K562 (cell line): ENCODE data around the gene ELMO3. TPM values are rescaled to one million over a fixed set of nuclear protein-coding genes. Genes with fewer than 3 reads are reported as not detected.

Source experiments
- ATAC-seq: fragments of 200-7000 bp; cut with Tn5 transposase; 3 replicates; pipeline ENCODE4 v1.9.1; 2020; ENCODE audit warnings: moderate library complexity
- BruUV-seq: library from RNA; stranded (reverse); fragments of 400-500 nt; replicated peaks from 2 replicates; lab custom pipeline; 2021; lab: Mats Ljungman, UMichigan
- CTCF ChIA-PET: fragments of 300-600 bp; formaldehyde crosslinking; extraction: SDS; loops from one replicate; lab custom pipeline; 2021; ENCODE audit warnings: low intra/inter-chr PET ratio; lab: Yijun Ruan, JAX
- POLR2A ChIA-PET: fragments of 300-600, 350-650 bp; sonication (Branson Sonifier 250); formaldehyde crosslinking; extraction: SDS; loops from one replicate; lab custom pipeline; 2021; ENCODE audit warnings: antibody characterized with exemption, inconsistent platforms; lab: Yijun Ruan, JAX
- DNase-seq, 4 experiments: peaks; one replicate each; pipeline versions ENCODE4 v3.0.0 to v3.0.0-alpha.2; 2011 to 2018; ENCODE audit warnings: low spot score in 3 of 4, mixed read lengths in 3 of 4; ENCODE audit errors: extremely low read depth in 1 of 4
- FAIRE-seq: peaks from 2 replicates; lab custom pipeline; 2011; peaks lifted over from hg19 to GRCh38; lab: Jason Lieb, UNC
- H2AFZ ChIP-seq: 2 replicates; pipeline ENCODE4 v1.6.0; 2011; ENCODE audit warnings: low read depth, low read length, control low read depth, inconsistent platforms
- H3K27ac ChIP-seq: fragments of 200-600 bp; 3 replicates; pipeline ENCODE4 v1.8.0; 2011; ENCODE audit warnings: low read depth, mild to moderate bottlenecking, control low read depth, inconsistent platforms, low read length, moderate library complexity, mixed read lengths; ENCODE audit errors: extremely low read depth
- H3K27me3 ChIP-seq, 2 experiments: fragments of 300-600 bp in 1 of 2; 2 replicates in 1 of 2; 3 replicates in 1 of 2; pipeline versions ENCODE4 v1.6.0 to v1.8.0; 2011; ENCODE audit warnings: inconsistent platforms in 2 of 2, low read length in 2 of 2, mild to moderate bottlenecking in 1 of 2, mixed read lengths in 1 of 2, moderate library complexity in 1 of 2; ENCODE audit not compliant: control insufficient read depth in 2 of 2, insufficient read depth in 2 of 2
- H3K36me3 ChIP-seq: fragments of 300-600 bp; 3 replicates; pipeline ENCODE4 v1.8.0; 2011; ENCODE audit warnings: mild to moderate bottlenecking, low read length, inconsistent platforms; ENCODE audit not compliant: control insufficient read depth, insufficient read depth
- H3K4me1 ChIP-seq, 2 experiments: fragments of 200-600 bp in 1 of 2; replicated peaks in 1 of 2; 2 replicates in 1 of 2; 3 replicates in 1 of 2; pipeline versions ENCODE4 v1.5.1 to v1.8.0; 2011; ENCODE audit warnings: inconsistent platforms in 2 of 2, low read length in 2 of 2, mild to moderate bottlenecking in 1 of 2, mixed read lengths in 1 of 2, moderate library complexity in 1 of 2; ENCODE audit not compliant: control insufficient read depth in 2 of 2, insufficient read depth in 2 of 2
- H3K4me2 ChIP-seq: 2 replicates; pipeline ENCODE4 v1.6.1; 2011; ENCODE audit warnings: low read length, control low read depth, inconsistent platforms, mixed read lengths; ENCODE audit not compliant: insufficient read depth
- H3K4me3 ChIP-seq: fragments of 200-600 bp; sonication (generic), shearing (Covaris generic); 2 replicates; pipeline ENCODE4 v1.5.1; 2016; ENCODE audit warnings: control low read depth, inconsistent platforms
- H3K79me2 ChIP-seq: fragments of 200-600 bp; 3 replicates; pipeline ENCODE4 v1.8.0; 2011; ENCODE audit warnings: low read length, inconsistent platforms; ENCODE audit not compliant: control insufficient read depth, insufficient read depth
- H3K9ac ChIP-seq, 2 experiments: 2 replicates each; pipeline versions ENCODE4 v1.6.0 to v1.6.1; 2011; ENCODE audit warnings: low read depth in 2 of 2, low read length in 2 of 2, control low read depth in 1 of 2, inconsistent platforms in 1 of 2, mild to moderate bottlenecking in 1 of 2, mixed read lengths in 1 of 2; ENCODE audit not compliant: insufficient read depth in 1 of 2
- H3K9me1 ChIP-seq: one replicate; pipeline ENCODE4 v1.6.0; 2011; ENCODE audit warnings: inconsistent platforms, mild to moderate bottlenecking, low read length, moderate library complexity; ENCODE audit not compliant: control insufficient read depth, insufficient read depth
- H3K9me3 ChIP-seq: replicated peaks from 2 replicates; pipeline ENCODE4 v1.5.1; 2011; ENCODE audit warnings: low read depth, low read length, inconsistent platforms; ENCODE audit not compliant: control insufficient read depth, insufficient read depth
- H4K20me1 ChIP-seq: replicated peaks from 2 replicates; pipeline ENCODE4 v1.6.1; 2011; ENCODE audit warnings: low read length, inconsistent platforms, mixed read lengths; ENCODE audit not compliant: control insufficient read depth, insufficient read depth
- ATF7 ChIP-seq: fragments of 450-650 bp; IDR thresholded peaks from 2 replicates; pipeline ENCODE4 v1.7.1; 2014; ENCODE audit warnings: mild to moderate bottlenecking, moderate library complexity
- HDGF ChIP-seq: fragments of 450-650 bp; IDR thresholded peaks from 2 replicates; pipeline ENCODE4 v1.6.1; 2016
- MYNN ChIP-seq, 2 experiments: sonication (generic); formaldehyde crosslinking in 1 of 2; IDR thresholded peaks; 2 replicates each; pipeline versions ENCODE4 v1.5.0 to v1.6.1; 2016 to 2020; ENCODE audit warnings: antibody characterized with exemption in 1 of 2, missing genetic modification reagents in 1 of 2
- POLR2A ChIP-seq: fragments of 450-650 bp; conservative IDR thresholded peaks from 2 replicates; pipeline ENCODE4 v1.6.1; 2016
- SMARCC2 ChIP-seq: fragments of 450-650 bp; IDR thresholded peaks from 2 replicates; pipeline ENCODE4 v1.6.1; 2017; ENCODE audit warnings: antibody characterized with exemption, moderate library complexity, mild to moderate bottlenecking, low read depth
- TFAP4 ChIP-seq: sonication (generic); formaldehyde crosslinking; IDR thresholded peaks from 2 replicates; pipeline ENCODE4 v1.8.0; 2022; ENCODE audit warnings: missing genetic modification reagents, mild to moderate bottlenecking, moderate library complexity, borderline replicate concordance
- WGBS: fragments of 100-300 bp; shearing (Covaris generic); methylation state at CpG from one replicate; pipeline ENCODE4 v1.1.6; 2016; ENCODE audit warnings: low coverage, mixed read lengths; ENCODE audit not compliant: insufficient coverage; ENCODE audit errors: missing lambda C conversion rate; 5-methylcytosine and 5-hydroxymethylcytosine counted together
- in situ Hi-C: fragments of 300-500 bp; cut with MboI; formaldehyde crosslinking; loops from 4 replicates; pipeline ENCODE4 v1.15.0; 2018; ENCODE audit warnings: inconsistent platforms, mixed read lengths
- intact Hi-C: fragments of 100-400 bp; cut with micrococcal nuclease; formaldehyde crosslinking; loops from 2 replicates; pipeline ENCODE4 v1.14.2; 2022
- polyA plus RNA-seq, 8 experiments: library from polyadenylated mRNA; depleted of rRNA in 4 of 8; stranded (reverse) in 5 of 8; unstranded in 3 of 8; fragments of >200 nt; fragmentation: Nextera tagmentation in 2 of 8; fragmentation: Illumina TruSeq in 1 of 8; extraction: Ambion mirVana in 2 of 8; extraction: Trizol in 1 of 8; gene quantifications; 2 replicates each; pipeline versions ENCODE4 v1.2.1 to v1.2.3, GENCODE V29; 2011 to 2014; ENCODE audit warnings: inconsistent platforms in 1 of 8, missing spikeins in 1 of 8
- total RNA-seq, 7 experiments: library from RNA; depleted of rRNA in 6 of 7; stranded (reverse); fragments of >200 nt in 6 of 7; fragmentation: Illumina TruSeq in 2 of 7; extraction: Trizol in 2 of 7; gene quantifications; 2 replicates each; pipeline versions ENCODE4 v1.2.1 to v1.2.3, GENCODE V29; 2011 to 2021; ENCODE audit warnings: low replicate concordance in 1 of 7
- TF ChIP-seq, protein P1 (sequence below), 2 experiments: fragments of 450-650 bp in 1 of 2; sonication (generic) in 1 of 2; formaldehyde crosslinking in 1 of 2; IDR thresholded peaks; 2 replicates each; pipeline versions ENCODE4 v1.7.1 to v1.9.0; 2016 to 2022; ENCODE audit warnings: inconsistent platforms in 1 of 2, mild to moderate bottlenecking in 1 of 2, missing genetic modification reagents in 1 of 2
- TF ChIP-seq, protein P2 (sequence below): sonication (generic); formaldehyde crosslinking; IDR thresholded peaks from 2 replicates; pipeline ENCODE4 v1.8.0; 2022; ENCODE audit warnings: mild to moderate bottlenecking, missing genetic modification reagents

The ELMO3 gene
- total and polyA plus RNA-seq, 9 of the 15 experiments (the other 6 are each of a cell fraction or from before 2014, with no cell fraction given): 0.04 to 5.1 (median 1.5) TPM

GRCh38 chr16:67170949-67171649, 27.8 kb upstream of the ELMO3 start:
- Histone ChIP-seq H4K20me1 (no peaks in the 10 kb centered on the region), H3K79me2 (no peaks in the 10 kb centered on the region), H3K4me1 (peaks cover 20 to 55% of the 10 kb centered on the region in 2 experiments; a peak in 4 of 5 replicates), H3K9me1 (no peaks in the 10 kb centered on the region), H3K4me2 (peak overlapping the region; percentile 79), H3K9ac (peak overlapping the region; percentile 44 to 85), H3K36me3 (peaks cover 8% of the 10 kb centered on the region; the same call in 2 of the 3 replicates), H2AFZ (peak overlapping the region; percentile 60), H3K27ac (peak overlapping the region; percentile 68), H3K4me3 (peak overlapping the region; percentile 36), H3K9me3 (no peaks in the 10 kb centered on the region), H3K27me3 (no peaks in the 10 kb centered on the region)
- in situ Hi-C loops: loop anchor here (25.0 kb wide), 1 partner anchor 209 kb away; the partner anchor contains the start of gene CES3
- POLR2A ChIA-PET: interaction anchor here (0.5 kb wide), 1 partner anchor 610 kb away, joined by 3 read pairs; no protein-coding TSS in a partner anchor
- ATAC-seq (peak; percentile 60), FAIRE-seq (peak; percentile 91), DNase-seq (peak in 1 of 4 experiments; percentile 34)
- CTCF ChIA-PET: no interaction called here
- WGBS: 47% methylated on average over 14 of the region's 14 CpGs
- intact Hi-C loops: no loop called here
- TSS peak; percentile 31 for BruUV-seq
- TF ChIP-seq ATF7: 0 out of 2 replicates have a peak, but pooled peaks have one; percentile 15
- TF ChIP-seq, protein P1, sequence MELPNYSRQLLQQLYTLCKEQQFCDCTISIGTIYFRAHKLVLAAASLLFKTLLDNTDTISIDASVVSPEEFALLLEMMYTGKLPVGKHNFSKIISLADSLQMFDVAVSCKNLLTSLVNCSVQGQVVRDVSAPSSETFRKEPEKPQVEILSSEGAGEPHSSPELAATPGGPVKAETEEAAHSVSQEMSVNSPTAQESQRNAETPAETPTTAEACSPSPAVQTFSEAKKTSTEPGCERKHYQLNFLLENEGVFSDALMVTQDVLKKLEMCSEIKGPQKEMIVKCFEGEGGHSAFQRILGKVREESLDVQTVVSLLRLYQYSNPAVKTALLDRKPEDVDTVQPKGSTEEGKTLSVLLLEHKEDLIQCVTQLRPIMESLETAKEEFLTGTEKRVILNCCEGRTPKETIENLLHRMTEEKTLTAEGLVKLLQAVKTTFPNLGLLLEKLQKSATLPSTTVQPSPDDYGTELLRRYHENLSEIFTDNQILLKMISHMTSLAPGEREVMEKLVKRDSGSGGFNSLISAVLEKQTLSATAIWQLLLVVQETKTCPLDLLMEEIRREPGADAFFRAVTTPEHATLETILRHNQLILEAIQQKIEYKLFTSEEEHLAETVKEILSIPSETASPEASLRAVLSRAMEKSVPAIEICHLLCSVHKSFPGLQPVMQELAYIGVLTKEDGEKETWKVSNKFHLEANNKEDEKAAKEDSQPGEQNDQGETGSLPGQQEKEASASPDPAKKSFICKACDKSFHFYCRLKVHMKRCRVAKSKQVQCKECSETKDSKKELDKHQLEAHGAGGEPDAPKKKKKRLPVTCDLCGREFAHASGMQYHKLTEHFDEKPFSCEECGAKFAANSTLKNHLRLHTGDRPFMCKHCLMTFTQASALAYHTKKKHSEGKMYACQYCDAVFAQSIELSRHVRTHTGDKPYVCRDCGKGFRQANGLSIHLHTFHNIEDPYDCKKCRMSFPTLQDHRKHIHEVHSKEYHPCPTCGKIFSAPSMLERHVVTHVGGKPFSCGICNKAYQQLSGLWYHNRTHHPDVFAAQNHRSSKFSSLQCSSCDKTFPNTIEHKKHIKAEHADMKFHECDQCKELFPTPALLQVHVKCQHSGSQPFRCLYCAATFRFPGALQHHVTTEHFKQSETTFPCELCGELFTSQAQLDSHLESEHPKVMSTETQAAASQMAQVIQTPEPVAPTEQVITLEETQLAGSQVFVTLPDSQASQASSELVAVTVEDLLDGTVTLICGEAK (IDR thresholded peaks at IDR 0.05): peak; percentile 48; the same call in 1 of the 2 replicates
- TF ChIP-seq, protein P1 (CRISPR knock-in tag; IDR thresholded peaks at IDR 0.05): no peak
- TF ChIP-seq, protein P2, sequence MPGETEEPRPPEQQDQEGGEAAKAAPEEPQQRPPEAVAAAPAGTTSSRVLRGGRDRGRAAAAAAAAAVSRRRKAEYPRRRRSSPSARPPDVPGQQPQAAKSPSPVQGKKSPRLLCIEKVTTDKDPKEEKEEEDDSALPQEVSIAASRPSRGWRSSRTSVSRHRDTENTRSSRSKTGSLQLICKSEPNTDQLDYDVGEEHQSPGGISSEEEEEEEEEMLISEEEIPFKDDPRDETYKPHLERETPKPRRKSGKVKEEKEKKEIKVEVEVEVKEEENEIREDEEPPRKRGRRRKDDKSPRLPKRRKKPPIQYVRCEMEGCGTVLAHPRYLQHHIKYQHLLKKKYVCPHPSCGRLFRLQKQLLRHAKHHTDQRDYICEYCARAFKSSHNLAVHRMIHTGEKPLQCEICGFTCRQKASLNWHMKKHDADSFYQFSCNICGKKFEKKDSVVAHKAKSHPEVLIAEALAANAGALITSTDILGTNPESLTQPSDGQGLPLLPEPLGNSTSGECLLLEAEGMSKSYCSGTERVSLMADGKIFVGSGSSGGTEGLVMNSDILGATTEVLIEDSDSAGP (CRISPR knock-in tag): 0 out of 2 replicates have a peak, but pooled peaks have one; percentile 31
- no peak for TF ChIP-seq MYNN (IDR thresholded peaks at IDR 0.05)
- no peak for TF ChIP-seq MYNN (CRISPR knock-in tag; IDR thresholded peaks at IDR 0.05)
- TF ChIP-seq HDGF: 0 out of 2 replicates have a peak, but pooled peaks have one; percentile 78
- TF ChIP-seq TFAP4 (CRISPR knock-in tag): peak; percentile 76
- peak; percentile 32; the same call in 1 of the 2 replicates for TF ChIP-seq POLR2A
- TF ChIP-seq SMARCC2: 0 out of 2 replicates have a peak, but pooled peaks have one; percentile 23
